GM19328 (cell line): ENCODE data around the gene CFTR.
"Not testable (repeated sequence)": the region's sequence is repeated elsewhere in the genome, so short reads cannot be mapped to it uniquely, and the experiment has no call there.

ENCODE experiments used
- ATAC-seq: cut with Tn5 transposase; IDR thresholded peaks from one replicate; pipeline ENCODE4 v1.9.1; 2021; ENCODE audit warnings: mild to moderate bottlenecking, moderate library complexity; ENCODE audit not compliant: unreplicated experiment

CFTR gene

DNA sequence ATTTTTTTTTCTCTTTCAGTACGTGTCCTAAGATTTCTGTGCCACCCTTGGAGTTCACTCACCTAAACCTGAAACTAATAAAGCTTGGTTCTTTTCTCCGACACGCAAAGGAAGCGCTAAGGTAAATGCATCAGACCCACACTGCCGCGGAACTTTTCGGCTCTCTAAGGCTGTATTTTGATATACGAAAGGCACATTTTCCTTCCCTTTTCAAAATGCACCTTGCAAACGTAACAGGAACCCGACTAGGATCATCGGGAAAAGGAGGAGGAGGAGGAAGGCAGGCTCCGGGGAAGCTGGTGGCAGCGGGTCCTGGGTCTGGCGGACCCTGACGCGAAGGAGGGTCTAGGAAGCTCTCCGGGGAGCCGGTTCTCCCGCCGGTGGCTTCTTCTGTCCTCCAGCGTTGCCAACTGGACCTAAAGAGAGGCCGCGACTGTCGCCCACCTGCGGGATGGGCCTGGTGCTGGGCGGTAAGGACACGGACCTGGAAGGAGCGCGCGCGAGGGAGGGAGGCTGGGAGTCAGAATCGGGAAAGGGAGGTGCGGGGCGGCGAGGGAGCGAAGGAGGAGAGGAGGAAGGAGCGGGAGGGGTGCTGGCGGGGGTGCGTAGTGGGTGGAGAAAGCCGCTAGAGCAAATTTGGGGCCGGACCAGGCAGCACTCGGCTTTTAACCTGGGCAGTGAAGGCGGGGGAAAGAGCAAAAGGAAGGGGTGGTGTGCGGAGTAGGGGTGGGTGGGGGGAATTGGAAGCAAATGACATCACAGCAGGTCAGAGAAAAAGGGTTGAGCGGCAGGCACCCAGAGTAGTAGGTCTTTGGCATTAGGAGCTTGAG, at the start of gene CFTR:
Gene CFTR, plus strand, starts transcription at position 801 of the 830 bp plus-strand sequence. CDS start 70 bp downstream, outside the sequence.
- no peak for ATAC-seq

DNA sequence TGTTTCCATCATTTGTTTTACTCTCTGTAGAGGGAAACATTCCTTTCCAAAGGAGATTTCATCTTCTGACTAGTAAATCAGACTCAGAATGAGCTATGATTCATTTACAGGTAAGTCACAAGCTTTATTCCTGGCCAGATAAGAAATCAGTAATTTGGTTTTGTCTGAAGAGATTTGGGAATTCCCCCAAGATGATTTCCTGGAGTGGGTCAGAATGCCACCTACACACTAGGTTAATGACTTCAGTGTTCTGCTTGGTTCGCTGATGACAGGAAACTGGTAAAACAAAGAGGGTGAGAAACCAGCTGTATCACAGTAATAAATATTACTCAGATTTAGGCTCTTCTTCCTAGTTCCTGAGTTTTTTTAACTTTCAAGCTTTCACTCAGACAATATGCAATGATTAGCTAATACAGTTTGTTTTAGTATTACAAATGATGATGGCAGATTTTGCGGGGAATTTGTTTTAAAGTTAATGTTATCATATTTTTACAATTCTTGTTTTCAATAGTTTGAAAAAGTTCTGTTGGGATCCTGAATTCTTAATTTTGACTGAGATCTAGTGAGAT, 44.3 kb upstream of the CFTR start:
- ATAC-seq = peak; percentile 93

DNA sequence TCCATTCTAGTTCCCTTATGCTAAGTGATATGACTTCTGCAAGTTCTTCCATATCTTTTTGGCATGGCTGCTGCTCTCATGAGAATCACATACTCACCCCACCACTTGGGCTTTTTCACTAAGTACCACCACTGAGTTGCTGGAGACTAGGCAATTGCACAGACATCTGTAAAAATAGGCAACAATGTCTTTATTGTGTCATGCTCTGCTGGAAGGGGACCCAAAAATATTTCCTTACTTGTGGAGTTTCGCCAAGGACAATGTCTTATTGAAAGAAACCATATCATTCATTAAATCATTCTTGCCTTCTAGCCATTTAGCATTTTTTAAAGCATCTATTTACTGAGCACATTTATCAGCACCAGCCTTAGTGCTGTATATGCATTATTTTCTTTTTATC, 35.2 kb upstream of the CFTR start:
- no peak for ATAC-seq

DNA sequence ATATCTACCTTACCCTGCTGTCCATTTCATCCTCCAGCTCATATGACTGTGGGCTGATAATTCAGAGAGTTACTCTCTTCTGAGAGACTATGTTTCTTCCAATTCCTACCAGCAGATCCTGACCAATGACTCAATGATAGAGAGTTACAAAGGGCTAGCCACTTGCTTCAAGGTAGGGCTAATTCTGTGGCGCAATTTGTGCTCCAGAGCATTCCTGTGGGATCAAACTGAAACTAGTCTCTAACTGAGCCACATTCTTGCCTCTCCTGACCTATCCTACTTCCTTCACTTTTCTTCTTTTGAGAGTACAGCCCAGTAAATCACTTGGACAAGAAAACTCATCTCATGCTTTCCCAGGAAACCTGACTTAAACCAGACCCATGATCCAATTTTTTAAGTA, 34.6 kb upstream of the CFTR start:
- ATAC-seq = no peak

DNA sequence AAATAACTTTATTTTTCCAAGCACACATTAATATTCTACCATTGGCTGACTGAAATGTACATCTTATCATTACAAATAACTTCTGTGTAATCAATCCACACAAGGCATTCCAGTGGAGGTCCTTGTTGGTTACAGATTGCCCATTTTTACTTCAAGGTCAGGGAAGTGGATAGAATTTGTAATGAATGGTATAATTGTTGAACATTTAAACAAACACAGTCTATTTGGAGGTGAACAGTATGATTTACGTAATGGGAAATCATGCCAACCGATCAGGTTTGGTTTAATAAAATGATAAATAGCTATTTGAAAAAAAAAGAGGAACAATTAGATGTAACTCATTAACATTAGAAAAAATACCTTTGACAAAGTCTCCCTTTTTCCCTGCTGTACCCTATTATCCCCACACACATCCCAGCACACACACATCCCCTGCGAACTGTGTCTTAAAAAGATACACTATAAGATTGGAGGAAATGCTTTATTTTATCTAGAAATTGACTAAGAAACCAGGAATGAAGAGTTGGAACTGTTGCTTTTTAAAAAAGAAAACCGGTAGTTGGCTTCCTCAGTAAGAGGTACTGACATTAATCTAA, 33.5 kb upstream of the CFTR start:
- no peak for ATAC-seq

DNA sequence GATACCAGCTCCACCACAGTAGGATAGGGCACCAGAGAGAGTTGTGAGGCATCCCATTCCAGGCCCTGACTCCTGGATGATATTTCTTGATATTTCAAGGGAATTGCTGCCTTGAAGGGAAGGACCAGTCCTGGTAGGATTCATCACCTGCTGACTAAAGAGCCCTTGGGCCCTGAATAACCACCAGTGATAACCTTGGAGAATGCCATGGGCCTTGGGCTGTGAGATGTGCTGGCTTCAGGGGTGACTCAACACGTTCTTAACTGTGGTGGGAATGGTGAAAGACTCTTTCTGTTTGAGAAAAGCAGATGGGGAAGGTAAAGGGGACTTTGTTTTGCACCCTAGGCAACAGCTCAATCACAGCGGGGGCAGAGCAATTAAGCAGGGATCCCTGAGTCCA, 31.2 kb upstream of the CFTR start:
- no peak for ATAC-seq

DNA sequence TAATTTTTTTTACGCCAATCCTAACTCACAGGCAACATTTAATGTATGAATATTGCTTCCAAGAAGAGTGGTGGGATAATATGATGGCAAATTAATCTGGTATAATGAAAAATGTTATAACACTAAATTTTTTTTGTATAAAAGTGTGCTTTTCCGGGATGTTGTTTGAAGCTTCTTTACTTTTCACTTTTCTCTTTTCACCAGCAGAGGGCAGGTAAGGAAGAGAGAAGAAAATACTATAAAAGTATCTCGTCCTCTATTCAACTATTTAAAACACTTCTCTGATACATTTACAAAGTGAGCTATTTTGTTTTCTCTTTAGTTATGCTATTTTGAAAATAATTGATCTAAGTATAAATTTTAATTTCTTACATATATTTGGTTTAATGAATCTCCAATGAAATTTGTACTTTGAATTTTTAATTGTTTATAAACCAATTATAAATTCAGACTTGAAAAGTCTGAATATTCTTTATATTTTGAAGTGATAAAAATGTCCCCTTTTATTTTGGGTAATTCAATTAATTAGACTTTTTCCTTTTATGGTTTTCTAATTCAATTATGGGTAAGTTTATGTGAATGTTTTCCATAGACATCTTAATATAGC, 20.7 kb upstream of the CFTR start:
- peak; percentile 55 for ATAC-seq

DNA sequence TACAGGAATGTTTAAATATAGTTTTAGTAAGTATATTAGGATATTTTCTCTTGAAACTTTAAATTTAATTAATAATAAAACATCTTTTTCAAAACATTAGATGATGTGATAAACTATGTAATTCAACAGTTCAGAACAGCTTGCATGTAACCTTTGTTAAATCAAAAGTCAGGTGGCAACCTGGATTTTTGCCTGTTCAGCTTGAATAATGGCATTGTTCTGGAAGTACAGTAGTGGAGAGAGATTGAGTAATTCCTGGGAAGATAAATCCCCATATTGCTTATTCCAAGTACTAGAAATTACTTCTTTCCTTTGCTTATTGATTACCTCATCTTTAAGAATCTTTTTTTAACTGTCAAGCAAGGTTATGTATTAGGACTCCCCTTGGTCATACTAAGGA, 20.1 kb upstream of the CFTR start:
- ATAC-seq = no peak

DNA sequence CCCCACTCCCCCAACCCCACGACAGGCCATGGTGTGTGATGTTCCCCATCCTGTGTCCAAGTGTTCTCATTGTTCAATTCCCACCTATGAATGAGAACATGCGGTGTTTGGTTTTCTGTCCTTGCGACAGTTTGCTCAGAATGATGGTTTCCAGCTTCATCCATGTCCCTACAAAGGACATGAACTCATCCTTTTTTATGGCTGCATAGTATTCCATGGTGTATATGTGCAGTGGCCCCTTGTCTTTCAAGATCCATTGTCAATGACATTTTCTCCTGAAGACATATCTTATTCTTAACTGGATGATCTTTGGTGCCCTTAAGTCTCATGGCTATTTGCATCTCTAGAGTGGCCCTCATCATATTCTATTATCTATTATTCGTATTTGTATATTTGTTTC, 19.0 kb upstream of the CFTR start:
- ATAC-seq = not testable (repeated sequence)

DNA sequence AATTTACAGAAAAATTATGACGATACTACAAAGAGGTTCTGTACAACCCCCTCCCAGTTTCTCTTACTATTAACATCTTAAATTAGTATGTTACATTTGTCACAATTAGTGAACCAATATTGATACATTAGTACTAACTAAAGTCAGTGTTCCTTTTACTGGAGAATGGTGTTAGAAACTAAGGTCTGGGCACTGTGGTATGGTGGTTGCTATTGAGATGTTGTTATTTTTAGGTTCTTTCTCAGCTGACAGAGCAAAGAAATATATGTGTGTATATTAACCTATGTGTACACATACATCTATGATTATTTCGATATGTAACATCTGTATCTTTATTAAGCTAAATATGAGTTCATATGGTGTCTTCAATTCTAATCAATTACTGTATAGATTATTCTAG, 11.7 kb upstream of the CFTR start:
- no peak for ATAC-seq

DNA sequence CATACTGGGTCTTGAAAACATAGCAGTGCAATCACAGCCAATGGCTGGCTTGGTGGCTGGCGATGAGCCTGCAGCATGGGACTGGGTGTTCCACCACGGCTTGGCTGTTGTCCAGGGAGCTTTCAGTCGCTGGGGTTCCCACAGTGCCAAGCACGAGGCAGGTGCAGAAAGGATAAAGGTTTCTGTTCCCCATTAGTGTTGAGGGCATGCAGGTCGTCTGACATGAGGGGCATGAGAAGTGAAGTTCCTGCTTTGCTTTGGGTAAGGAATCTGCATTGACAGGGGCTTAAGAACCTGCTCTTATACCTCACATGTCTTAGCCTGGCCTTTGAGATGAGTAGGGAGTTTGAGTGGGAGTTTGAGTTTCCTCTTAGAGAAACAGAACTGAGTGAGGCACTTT, 9.0 kb upstream of the CFTR start:
- no peak for ATAC-seq

DNA sequence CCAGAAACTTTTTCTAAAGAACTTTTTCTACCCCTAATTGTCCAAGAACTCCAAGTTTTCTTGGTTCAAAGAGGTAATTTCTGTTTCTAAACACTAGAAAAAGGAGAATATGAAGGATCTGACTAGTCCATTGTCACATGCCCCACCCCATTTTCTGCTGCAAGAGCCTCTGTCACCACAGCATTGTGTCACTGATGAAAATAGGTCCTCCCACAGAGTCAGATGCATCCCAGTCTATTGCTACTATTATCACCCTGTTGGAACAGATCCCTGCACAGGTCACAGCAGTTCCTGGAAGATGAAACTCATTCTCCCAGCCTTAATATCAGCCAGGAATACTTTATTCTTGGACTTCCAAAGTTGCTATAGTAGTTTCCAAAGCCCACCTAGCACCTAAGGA, 7.5 kb upstream of the CFTR start:
- ATAC-seq = no peak

DNA sequence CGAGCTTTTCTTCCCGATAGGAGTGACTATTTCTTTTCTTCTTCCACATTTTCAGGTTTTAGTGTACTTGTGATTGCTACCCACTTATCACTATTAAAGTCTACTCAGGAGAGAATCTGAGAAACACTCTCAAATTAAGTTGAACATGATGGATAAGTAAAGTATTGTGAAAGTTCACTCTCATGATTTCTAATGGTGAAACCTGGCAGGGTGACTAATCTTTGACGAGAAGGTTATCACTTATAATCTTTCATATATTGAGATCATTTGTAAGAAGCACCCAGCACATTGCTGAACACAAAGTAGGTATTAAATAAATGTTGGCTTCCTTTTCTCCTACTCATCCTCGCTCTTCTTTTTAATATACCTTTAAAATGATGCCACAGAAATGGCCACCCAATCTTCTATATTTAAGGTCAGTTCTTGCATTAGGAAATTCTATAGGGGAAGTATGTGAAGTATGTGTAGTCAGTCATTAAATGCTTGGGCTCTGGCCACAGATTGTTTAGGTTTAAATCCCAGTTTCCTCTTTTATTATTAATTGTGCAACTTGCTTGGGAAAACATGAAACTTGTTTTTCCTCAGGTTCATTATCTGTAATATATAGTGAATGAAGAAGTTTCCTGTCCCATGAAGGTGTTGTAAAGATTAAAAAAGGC, 3.1 kb upstream of the CFTR start:
- ATAC-seq = no peak

DNA sequence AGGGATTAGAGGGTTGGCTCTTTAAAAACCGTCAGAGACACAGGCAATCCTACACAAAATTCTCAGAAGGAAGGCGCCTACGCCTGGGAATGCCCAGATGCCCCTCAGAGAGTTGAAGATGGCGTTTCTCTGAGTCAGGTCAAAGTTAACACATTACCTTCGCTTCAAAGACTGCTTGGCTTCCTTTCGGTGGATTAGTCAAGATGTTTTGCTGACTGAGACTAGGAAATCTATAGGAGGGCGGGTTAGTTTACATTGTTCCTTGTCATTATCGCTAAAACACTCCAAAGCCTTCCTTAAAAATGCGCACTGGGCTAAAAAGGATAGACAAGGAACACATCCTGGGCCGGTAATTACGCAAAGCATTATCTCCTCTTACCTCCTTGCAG, 995 bp upstream of the CFTR start:
- ATAC-seq = no peak

DNA sequence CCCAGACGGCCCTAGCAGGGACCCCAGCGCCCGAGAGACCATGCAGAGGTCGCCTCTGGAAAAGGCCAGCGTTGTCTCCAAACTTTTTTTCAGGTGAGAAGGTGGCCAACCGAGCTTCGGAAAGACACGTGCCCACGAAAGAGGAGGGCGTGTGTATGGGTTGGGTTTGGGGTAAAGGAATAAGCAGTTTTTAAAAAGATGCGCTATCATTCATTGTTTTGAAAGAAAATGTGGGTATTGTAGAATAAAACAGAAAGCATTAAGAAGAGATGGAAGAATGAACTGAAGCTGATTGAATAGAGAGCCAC, 184 bp downstream of the CFTR start:
- ATAC-seq = no peak

DNA sequence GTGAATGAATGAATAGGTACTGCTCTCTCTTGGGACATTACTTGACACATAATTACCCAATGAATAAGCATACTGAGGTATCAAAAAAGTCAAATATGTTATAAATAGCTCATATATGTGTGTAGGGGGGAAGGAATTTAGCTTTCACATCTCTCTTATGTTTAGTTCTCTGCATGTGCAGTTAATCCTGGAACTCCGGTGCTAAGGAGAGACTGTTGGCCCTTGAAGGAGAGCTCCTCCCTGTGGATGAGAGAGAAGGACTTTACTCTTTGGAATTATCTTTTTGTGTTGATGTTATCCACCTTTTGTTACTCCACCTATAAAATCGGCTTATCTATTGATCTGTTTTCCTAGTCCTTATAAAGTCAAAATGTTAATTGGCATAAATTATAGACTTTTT, 1.2 kb downstream of the CFTR start:
- ATAC-seq = no peak

DNA sequence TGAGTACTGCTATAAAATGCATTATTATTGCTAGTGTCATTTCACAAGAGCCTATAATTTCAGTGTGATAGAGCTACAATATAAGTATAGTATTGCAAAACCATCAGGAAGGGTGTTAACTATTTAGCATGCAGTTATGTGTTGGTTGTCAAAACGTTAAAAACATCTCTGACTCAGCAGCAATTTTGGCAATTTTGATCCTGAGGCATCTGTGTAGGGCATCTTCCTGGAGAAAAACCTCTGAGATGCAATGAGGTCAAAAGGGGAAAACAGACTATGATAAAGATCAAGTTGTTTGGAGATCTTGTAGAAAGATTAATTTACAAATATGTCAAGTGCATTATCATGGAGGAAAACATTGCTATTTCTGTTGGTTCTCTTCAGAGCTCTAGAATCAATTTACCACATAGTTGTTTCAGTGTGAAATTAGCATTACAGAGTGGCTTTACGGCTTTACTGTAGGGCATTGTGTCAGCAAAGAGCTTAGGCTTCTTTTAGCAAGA, 5.3 kb downstream of the CFTR start:
- ATAC-seq = no peak

DNA sequence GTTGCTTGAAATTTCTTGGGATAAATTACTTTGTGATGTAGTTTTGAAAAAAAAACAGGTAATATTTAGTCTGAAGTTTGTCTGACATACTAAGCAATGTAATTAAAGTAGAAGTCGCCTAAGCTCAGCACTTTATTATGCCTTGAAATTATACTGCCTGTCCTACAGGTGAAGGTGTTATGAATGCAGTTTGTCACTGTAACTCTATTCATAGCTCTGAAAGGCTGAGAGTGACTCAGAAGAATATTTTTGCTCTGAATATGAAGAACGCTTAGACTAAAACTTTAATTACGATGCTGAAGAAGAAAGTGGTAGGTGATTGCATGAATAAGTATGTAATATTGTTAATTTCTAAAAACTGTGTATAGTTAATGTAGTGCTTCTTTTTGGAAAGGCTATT, 9.2 kb downstream of the CFTR start:
- no peak for ATAC-seq

DNA sequence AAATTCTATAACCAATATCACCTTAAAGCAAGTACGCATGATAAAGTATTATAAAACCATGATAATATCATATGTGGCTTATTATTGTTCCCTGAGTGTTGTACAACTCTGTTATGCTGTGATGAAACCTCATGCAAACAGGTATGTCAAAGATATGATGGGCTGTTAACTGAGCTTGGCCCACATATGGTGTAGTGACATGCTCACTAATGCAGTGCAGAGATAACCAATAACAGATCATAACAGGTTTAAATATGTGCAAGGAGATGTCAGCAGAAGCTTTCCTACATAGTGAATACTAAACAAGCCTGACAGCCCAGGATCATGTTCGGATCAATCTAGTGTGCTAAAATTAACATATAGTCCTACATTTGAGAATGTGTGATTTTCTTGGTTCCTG, 9.6 kb downstream of the CFTR start:
- no peak for ATAC-seq

DNA sequence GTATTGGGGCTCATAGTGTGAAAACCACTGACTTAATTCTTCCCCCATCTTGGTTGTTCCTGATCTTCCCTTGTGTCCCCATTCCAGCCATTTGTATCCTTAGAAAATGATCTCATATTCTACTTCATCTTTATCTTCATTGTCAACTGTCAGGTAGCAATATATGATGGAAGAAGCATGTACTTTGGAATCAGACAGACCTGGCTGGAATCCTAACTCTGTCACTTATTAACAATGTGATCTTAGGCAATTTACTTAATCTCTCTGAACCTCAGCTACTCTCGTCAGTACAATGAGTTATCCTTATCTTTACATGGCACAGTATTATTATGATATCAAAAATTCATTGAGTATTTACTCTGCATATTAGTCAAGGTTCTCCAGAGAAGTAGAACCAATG, 10.1 kb downstream of the CFTR start:
- no peak for ATAC-seq

DNA sequence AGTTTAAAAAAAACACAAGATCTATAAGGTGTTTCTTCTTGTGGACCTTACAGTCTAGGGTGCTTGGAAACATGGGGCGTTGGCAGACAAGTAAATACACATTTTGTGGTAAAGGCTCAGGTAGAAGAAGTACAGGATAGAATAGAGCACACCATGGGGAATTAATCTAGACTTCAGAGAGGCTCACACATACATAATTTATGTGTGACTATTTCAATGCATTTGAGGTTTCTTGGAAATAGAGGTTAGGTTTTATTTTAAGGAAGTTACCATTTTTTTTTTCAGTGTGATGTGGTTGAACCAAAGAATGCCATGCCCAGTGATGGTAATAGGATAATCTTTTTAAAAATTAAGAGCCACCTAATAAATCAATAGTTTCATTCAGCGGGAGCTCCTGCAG, 12.8 kb downstream of the CFTR start:
- no peak for ATAC-seq
